Common myeloid progenitor, CD34-positive (primary cell): ENCODE measurements around the gene NPAS2.

Source experiments
- CTCF ChIA-PET: fragments of 350-600 bp; sonication (Branson Sonifier 250); formaldehyde crosslinking; loops from one replicate; lab custom pipeline; 2021; ENCODE audit warnings: antibody characterized with exemption; lab: Charles Lee
- POLR2A ChIA-PET: fragments of 350-600 bp; sonication (Branson Sonifier 250); formaldehyde crosslinking; loops from one replicate; lab custom pipeline; 2021; ENCODE audit warnings: antibody characterized with exemption; lab: Charles Lee
- DNase-seq, 3 donors: peaks; one replicate each; pipeline versions ENCODE4 v3.0.0 to v3.0.0-alpha.2; 2013
- H3K27ac ChIP-seq, 2 experiments: 1 replicate in 1 of 2; 2 replicates in 1 of 2; pipeline ENCODE4 v1.7.0; 2013; ENCODE audit warnings: inconsistent platforms in 2 of 2, low read length in 2 of 2, mild to moderate bottlenecking in 2 of 2, low read depth in 1 of 2, moderate library complexity in 1 of 2; ENCODE audit not compliant: severe bottlenecking in 2 of 2, insufficient read depth in 1 of 2, poor library complexity in 1 of 2
- H3K27me3 ChIP-seq, 5 experiments: replicated peaks in 2 of 5; 1 replicate in 3 of 5; 2 replicates in 2 of 5; pipeline versions ENCODE4 v1.6.1 to v1.7.0; 2013; ENCODE audit warnings: low read length in 4 of 5, mild to moderate bottlenecking in 2 of 5, moderate library complexity in 2 of 5, inconsistent platforms in 1 of 5; ENCODE audit not compliant: insufficient read depth in 5 of 5, control insufficient read depth in 4 of 5
- H3K36me3 ChIP-seq, 4 experiments: 1 replicate in 2 of 4; 2 replicates in 2 of 4; pipeline versions ENCODE4 v1.6.1 to v1.7.0; 2013; ENCODE audit warnings: low read length in 3 of 4, control low read depth in 1 of 4, mild to moderate bottlenecking in 1 of 4; ENCODE audit not compliant: control insufficient read depth in 4 of 4, insufficient read depth in 4 of 4
- H3K4me1 ChIP-seq, 4 experiments: 1 replicate in 3 of 4; 2 replicates in 1 of 4; pipeline versions ENCODE4 v1.6.1 to v1.7.1; 2013; ENCODE audit warnings: low read length in 3 of 4, mild to moderate bottlenecking in 3 of 4, control low read depth in 1 of 4, inconsistent platforms in 1 of 4, moderate library complexity in 1 of 4; ENCODE audit not compliant: control insufficient read depth in 4 of 4, insufficient read depth in 4 of 4; ENCODE audit errors: control extremely low read depth in 1 of 4
- H3K4me3 ChIP-seq, 7 experiments: 1 replicate in 4 of 7; 2 replicates in 3 of 7; pipeline versions ENCODE4 v1.5.1 to v1.7.0; 2013; ENCODE audit warnings: mild to moderate bottlenecking in 7 of 7, low read length in 6 of 7, moderate library complexity in 6 of 7, inconsistent platforms in 2 of 7, low read depth in 2 of 7, control low read depth in 1 of 7; ENCODE audit not compliant: insufficient read depth in 4 of 7, control insufficient read depth in 1 of 7; ENCODE audit errors: extremely low read depth in 1 of 7
- H3K9me3 ChIP-seq, 5 experiments: 1 replicate in 4 of 5; 2 replicates in 1 of 5; pipeline versions ENCODE4 v1.6.1 to v1.7.1; 2013; ENCODE audit warnings: low read length in 4 of 5, mild to moderate bottlenecking in 2 of 5, inconsistent platforms in 1 of 5, low read depth in 1 of 5, moderate library complexity in 1 of 5; ENCODE audit not compliant: control insufficient read depth in 4 of 5, insufficient read depth in 2 of 5; ENCODE audit errors: control extremely low read depth in 1 of 5
- WGBS: methylation state at CpG from one replicate; pipeline ENCODE4 v1.1.5; 2013; ENCODE audit not compliant: insufficient coverage; 5-methylcytosine and 5-hydroxymethylcytosine counted together

NPAS2 gene

DNA sequence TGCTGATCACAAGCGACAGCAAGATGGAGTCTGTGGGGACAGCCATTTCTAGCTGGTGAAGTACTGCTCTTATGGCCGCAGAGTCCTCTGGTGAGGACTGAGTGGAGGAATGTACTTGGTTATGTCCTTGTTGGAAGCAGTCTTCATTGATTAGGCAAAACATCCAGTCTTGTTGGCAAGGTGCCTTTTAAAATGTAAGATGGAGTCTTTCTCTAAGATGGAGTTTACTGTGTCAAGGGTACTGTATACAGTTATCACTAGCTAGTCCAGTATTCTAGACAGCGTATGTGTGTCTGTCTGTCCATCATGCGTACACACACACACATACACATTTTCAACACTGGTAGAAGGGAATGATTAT is 74.8 kb downstream of the NPAS2 start:
- no peaks in the 10 kb centered on the region for H3K27me3 ChIP-seq
- no peaks in the 10 kb centered on the region for H3K36me3 ChIP-seq
- DNase-seq: no peak
- no peak overlapping the region for H3K4me3 ChIP-seq
- POLR2A ChIA-PET: no interaction called here
- CTCF ChIA-PET: no interaction called here
- WGBS: 100% methylated on average over 2 of the region's 4 CpGs
- H3K27ac ChIP-seq: no peak overlapping the region
- peaks cover 0 to 11% (median 1%) of the 10 kb centered on the region in 4 experiments for H3K4me1 ChIP-seq
- H3K9me3 ChIP-seq: peaks cover 0 to 3% (median 2%) of the 10 kb centered on the region in 5 experiments

DNA sequence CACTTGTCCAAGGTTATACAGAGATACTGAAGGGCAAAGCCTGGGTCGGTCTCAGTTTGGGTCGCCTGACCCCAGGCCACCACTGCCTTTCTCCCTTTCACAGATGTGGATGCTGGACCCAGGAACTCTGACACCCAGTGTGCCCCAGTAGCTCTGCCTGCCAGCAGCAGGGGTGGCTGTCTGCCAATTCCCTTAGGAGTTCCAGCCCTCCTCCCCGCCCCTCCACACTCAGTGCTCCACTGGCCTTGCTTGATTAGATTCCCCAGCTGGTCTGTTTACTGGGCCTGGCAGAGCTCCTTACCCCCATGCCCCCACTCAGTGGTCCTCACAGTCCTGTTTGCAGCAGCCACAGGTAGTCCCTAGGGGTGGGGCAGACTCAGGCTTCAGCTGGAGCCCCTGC is 75.5 kb downstream of the NPAS2 start:
- H3K4me3 ChIP-seq: no peak overlapping the region
- no peaks in the 10 kb centered on the region for H3K27me3 ChIP-seq
- DNase-seq: no peak
- peaks cover 0 to 3% (median 3%) of the 10 kb centered on the region in 5 experiments for H3K9me3 ChIP-seq
- H3K27ac ChIP-seq: no peak overlapping the region
- no peaks in the 10 kb centered on the region for H3K36me3 ChIP-seq
- ChIA-PET CTCF (no interaction called here), POLR2A (no interaction called here)
- WGBS: 94% methylated on average over 2 of the region's 3 CpGs
- peaks cover 0 to 11% (median 1%) of the 10 kb centered on the region in 4 experiments for H3K4me1 ChIP-seq

DNA sequence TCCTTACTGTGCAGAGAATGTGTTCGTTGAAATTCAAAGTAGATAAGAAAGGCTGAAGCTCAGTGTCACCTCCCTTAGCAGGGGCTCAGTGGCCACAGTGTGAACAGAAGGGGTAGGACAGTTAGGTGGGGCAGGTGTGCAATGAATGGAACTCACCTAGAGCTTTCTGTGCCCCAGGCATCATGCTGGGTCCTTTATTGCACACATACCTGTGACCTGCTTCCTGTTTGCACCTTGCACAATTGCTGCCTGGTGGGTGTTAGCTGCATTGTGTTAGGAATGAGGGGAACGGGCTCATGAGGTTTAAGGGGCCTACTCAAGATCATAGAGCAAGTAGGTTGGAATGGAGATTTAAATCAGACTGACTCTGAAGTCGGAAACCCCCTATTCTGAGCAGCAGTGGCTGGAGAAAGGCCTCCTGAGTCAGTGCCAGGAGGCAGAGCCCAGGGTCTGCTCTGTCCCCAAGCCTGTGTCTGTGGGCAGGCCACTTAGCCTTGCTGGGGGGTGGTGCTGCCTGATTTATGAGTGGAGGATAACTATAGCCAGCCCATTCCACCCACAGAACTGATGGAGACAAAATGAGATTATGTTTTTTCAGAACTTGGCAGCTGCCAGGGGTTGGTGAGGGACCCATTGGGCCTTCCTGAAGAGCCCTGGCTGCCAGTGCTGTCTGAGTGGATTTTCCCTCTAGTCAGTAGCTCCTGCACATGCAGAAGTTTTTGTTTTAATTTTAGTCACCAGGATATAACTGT is 76.2 kb downstream of the NPAS2 start:
- Histone ChIP-seq H3K36me3 (no peaks in the 10 kb centered on the region), H3K27me3 (peaks cover 0 to 1% (median 0%) of the 10 kb centered on the region in 5 experiments), H3K4me3 (no peak overlapping the region), H3K9me3 (peaks cover 0 to 3% (median 3%) of the 10 kb centered on the region in 5 experiments), H3K4me1 (peaks cover 0 to 11% (median 1%) of the 10 kb centered on the region in 4 experiments), H3K27ac (no peak overlapping the region)
- DNase-seq: no peak
- 93% methylated on average over 3 of the region's 3 CpGs for WGBS
- ChIA-PET POLR2A (no interaction called here), CTCF (no interaction called here)

DNA sequence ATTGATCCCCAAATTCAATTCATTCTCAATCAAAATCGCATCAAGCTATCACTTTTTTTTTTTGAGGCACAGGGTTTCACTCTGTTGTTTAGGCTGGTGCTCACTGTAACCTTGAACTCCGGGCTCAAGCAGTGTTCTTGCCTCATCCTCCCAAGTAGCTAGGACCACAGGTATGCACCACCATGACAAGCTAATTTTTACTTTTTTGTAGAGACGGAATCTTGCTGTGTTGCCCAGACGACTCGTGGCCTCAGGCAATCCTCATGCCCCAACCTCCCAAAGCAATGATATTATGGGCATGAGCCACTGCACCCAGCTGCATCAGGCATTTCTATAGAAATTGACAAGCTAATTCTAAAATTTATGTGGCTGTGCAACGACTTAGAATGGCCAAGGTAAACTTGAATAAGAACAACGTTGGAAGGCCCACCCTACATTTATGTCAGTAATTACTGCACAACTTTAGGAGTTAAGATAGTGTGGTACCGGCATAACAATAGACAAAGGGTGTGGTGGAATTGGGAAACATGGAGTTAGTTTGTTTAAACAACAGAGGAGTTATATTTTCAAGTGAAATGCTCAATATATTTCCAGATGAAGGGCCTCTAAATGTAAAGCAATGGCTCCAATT is 78.2 kb downstream of the NPAS2 start:
- Histone ChIP-seq H3K27me3 (peaks cover 0 to 11% (median 0%) of the 10 kb centered on the region in 5 experiments), H3K4me1 (no peaks in the 10 kb centered on the region), H3K36me3 (no peaks in the 10 kb centered on the region), H3K9me3 (peaks cover 0 to 3% (median 3%) of the 10 kb centered on the region in 5 experiments), H3K27ac (no peak overlapping the region), H3K4me3 (no peak overlapping the region)
- CTCF ChIA-PET: no interaction called here
- DNase-seq: no peak
- WGBS: 98% methylated on average over 6 of the region's 8 CpGs
- POLR2A ChIA-PET: no interaction called here

DNA sequence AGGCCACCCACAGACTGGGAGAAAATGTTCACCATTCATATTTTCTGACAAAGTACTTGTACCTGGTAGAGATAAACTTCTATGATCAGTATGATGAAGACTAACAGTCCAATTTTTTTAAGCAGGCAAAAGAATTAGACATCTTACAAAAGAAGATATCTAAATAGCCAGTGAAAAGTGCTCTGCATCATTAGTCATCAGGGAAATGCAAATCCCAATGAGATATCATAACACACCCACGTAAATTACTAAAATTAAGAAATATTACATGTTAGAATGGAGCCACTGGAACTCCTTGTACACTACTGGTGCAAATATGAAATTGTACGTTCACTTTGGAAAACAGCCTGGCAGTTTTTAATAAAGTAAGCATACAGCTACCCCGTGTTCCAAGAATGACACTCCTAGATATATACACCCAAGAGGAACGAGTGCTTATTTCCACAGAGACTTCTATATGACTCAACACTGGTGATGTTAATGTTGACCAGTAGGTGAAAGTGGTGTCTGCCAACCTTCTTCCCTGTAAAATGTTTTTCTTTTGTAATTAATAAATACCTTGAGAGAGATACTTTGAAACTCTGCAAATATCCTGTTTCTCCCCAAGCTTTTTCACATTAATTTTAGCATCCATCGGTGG is 80.3 kb downstream of the NPAS2 start:
- no peak for DNase-seq
- CTCF ChIA-PET: interaction anchor here (0.6 kb wide), 1 partner anchor 524 kb away, joined by 3 read pairs; no protein-coding TSS in a partner anchor
- WGBS: 100% methylated on average over 1 of the region's 5 CpGs
- no peak overlapping the region for H3K4me3 ChIP-seq
- H3K27ac ChIP-seq: no peak overlapping the region
- POLR2A ChIA-PET: no interaction called here
- no peaks in the 10 kb centered on the region for H3K36me3 ChIP-seq
- peaks cover 0 to 11% (median 0%) of the 10 kb centered on the region in 5 experiments for H3K27me3 ChIP-seq
- peaks cover 0 to 3% (median 3%) of the 10 kb centered on the region in 5 experiments for H3K9me3 ChIP-seq
- H3K4me1 ChIP-seq: no peaks in the 10 kb centered on the region

DNA sequence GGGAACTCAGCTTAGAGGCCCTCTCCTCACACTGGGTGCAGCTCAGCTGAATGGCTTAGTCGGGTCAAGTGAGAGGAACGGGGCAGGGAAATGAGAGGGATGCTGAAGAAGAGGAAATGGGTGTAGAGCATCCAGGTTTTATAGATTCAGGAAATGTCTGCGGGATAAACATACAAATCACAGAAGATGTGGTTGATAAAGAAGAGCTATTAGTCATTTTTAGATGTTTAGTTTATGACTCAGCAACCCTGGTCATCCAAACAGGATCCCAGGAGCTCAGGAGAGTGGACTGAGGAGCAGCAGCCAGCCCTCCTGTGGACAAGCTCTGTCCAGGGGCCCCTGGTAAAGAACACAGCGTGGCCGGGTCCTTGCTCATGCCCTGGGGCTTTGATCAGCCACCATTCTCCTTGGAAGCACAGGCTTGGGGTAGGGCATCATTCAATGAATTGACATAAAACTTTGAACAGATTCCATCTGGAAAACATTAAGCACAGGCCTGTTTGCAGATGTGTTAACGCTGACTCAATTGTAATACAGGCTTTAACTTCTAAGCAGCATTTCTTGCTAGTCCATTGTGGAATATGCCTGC is 83.0 kb downstream of the NPAS2 start:
- Histone ChIP-seq H3K4me1 (no peaks in the 10 kb centered on the region), H3K36me3 (no peaks in the 10 kb centered on the region), H3K4me3 (no peak overlapping the region), H3K27ac (no peak overlapping the region), H3K27me3 (peaks cover 0 to 12% (median 0%) of the 10 kb centered on the region in 5 experiments), H3K9me3 (peaks cover 0 to 3% (median 0%) of the 10 kb centered on the region in 5 experiments)
- CTCF ChIA-PET: interaction anchor here (0.7 to 1.0 kb wide), 2 partner anchors 10 to 14 kb away, joined by 3 read pairs; no protein-coding TSS in a partner anchor
- no peak for DNase-seq
- 48% methylated on average over 6 of the region's 6 CpGs for WGBS
- POLR2A ChIA-PET: no interaction called here
